Neural cell (in vitro differentiated cells): ENCODE results near the gene GALNT13.

Source experiments
- EZH2 ChIP-seq: fragments of 200-600, 300-800 bp; shearing (Covaris generic), sonication (generic); IDR thresholded peaks from 2 replicates; pipeline ENCODE4 v1.6.1; 2014; ENCODE audit warnings: antibody characterized with exemption, low read length, borderline replicate concordance, mild to moderate bottlenecking; ENCODE audit not compliant: insufficient read depth, poor library complexity, severe bottlenecking
- MXI1 ChIP-seq: fragments of 450-650 bp; conservative IDR thresholded peaks from 2 replicates; pipeline ENCODE4 v1.6.1; 2014; ENCODE audit warnings: antibody characterized with exemption, mild to moderate bottlenecking; ENCODE audit not compliant: poor library complexity, severe bottlenecking
- POLR2AphosphoS5 ChIP-seq: IDR thresholded peaks from 2 replicates; pipeline ENCODE4 v1.6.1; 2012
- RAD21 ChIP-seq: fragments of 450-650 bp; conservative IDR thresholded peaks from 2 replicates; pipeline ENCODE4 v1.6.1; 2014; ENCODE audit warnings: antibody characterized with exemption, mild to moderate bottlenecking, moderate library complexity
- TAF1 ChIP-seq: IDR thresholded peaks from 2 replicates; pipeline ENCODE4 v1.6.1; 2012; ENCODE audit warnings: low read depth
- TF ChIP-seq, protein P1 (sequence below): fragments of 450-650 bp; IDR thresholded peaks from 2 replicates; pipeline ENCODE4 v1.5.1; 2014; ENCODE audit warnings: antibody characterized with exemption, mild to moderate bottlenecking, moderate library complexity; ENCODE audit not compliant: poor library complexity, severe bottlenecking

- TF ChIP-seq, protein P1, sequence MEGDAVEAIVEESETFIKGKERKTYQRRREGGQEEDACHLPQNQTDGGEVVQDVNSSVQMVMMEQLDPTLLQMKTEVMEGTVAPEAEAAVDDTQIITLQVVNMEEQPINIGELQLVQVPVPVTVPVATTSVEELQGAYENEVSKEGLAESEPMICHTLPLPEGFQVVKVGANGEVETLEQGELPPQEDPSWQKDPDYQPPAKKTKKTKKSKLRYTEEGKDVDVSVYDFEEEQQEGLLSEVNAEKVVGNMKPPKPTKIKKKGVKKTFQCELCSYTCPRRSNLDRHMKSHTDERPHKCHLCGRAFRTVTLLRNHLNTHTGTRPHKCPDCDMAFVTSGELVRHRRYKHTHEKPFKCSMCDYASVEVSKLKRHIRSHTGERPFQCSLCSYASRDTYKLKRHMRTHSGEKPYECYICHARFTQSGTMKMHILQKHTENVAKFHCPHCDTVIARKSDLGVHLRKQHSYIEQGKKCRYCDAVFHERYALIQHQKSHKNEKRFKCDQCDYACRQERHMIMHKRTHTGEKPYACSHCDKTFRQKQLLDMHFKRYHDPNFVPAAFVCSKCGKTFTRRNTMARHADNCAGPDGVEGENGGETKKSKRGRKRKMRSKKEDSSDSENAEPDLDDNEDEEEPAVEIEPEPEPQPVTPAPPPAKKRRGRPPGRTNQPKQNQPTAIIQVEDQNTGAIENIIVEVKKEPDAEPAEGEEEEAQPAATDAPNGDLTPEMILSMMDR = no peak
- no peak for TF ChIP-seq POLR2AphosphoS5
- no peak for TF ChIP-seq TAF1
- no peak for TF ChIP-seq EZH2
- TF ChIP-seq MXI1 = no peak
- no peak for TF ChIP-seq RAD21
These were observed 323.4 kb downstream of the GALNT13 start for GRCh38 chr2:154194909-154195643.
